Fibroblast of lung (primary cell): ENCODE data around the gene KDELR1. TPM values are rescaled to one million over a fixed set of nuclear protein-coding genes. Genes with fewer than 3 reads are reported as not detected.

Source experiments
- DNase-seq, 2 donors: peaks; one replicate each; pipeline versions ENCODE4 v3.0.0 to v3.0.0-alpha.2; 2010; ENCODE audit warnings: low read depth in 2 of 2
- H2AFZ ChIP-seq: 2 replicates; pipeline ENCODE4 v1.5.1; 2012; ENCODE audit warnings: low read length, control low read depth, inconsistent platforms
- H3K27ac ChIP-seq: 2 replicates; pipeline ENCODE4 v1.5.1; 2011; ENCODE audit warnings: low read length, control low read depth; ENCODE audit not compliant: insufficient read depth
- H3K27me3 ChIP-seq: 2 replicates; pipeline ENCODE4 v1.5.1; 2011; ENCODE audit warnings: mild to moderate bottlenecking, low read length; ENCODE audit not compliant: control insufficient read depth, insufficient read depth
- H3K36me3 ChIP-seq: 2 replicates; pipeline ENCODE4 v1.5.1; 2011; ENCODE audit warnings: low read length; ENCODE audit not compliant: control insufficient read depth, insufficient read depth
- H3K4me1 ChIP-seq: 2 replicates; pipeline ENCODE4 v1.5.1; 2011; ENCODE audit warnings: low read length; ENCODE audit not compliant: control insufficient read depth, insufficient read depth; ENCODE audit errors: extremely low read depth
- H3K4me2 ChIP-seq: 2 replicates; pipeline ENCODE4 v1.5.1; 2011; ENCODE audit warnings: low read length, control low read depth; ENCODE audit not compliant: insufficient read depth; ENCODE audit errors: extremely low read depth
- H3K4me3 ChIP-seq, 4 experiments: fragments of 200-600 bp in 1 of 4; sonication (generic) in 1 of 4; replicated peaks in 1 of 4; 2 replicates each; pipeline ENCODE4 v1.5.1; 2011 to 2016; ENCODE audit warnings: low read length in 4 of 4, low read depth in 3 of 4, mild to moderate bottlenecking in 3 of 4, control low read depth in 2 of 4, inconsistent platforms in 1 of 4, mixed read lengths in 1 of 4; ENCODE audit not compliant: insufficient read depth in 1 of 4; ENCODE audit errors: control extremely low read depth in 1 of 4
- H3K79me2 ChIP-seq: 2 replicates; pipeline ENCODE4 v1.5.1; 2012; ENCODE audit warnings: mild to moderate bottlenecking, low read length, inconsistent platforms; ENCODE audit not compliant: control insufficient read depth, insufficient read depth
- H3K9ac ChIP-seq: 2 replicates; pipeline ENCODE4 v1.5.1; 2011; ENCODE audit warnings: mild to moderate bottlenecking, low read length, control low read depth; ENCODE audit not compliant: insufficient read depth
- H3K9me3 ChIP-seq: 2 replicates; pipeline ENCODE4 v1.5.1; 2012; ENCODE audit warnings: low read depth, low read length; ENCODE audit not compliant: control insufficient read depth, insufficient read depth
- H4K20me1 ChIP-seq: 2 replicates; pipeline ENCODE4 v1.5.1; 2011; ENCODE audit warnings: low read length; ENCODE audit not compliant: control insufficient read depth, insufficient read depth; ENCODE audit errors: extremely low read depth
- CTCF ChIP-seq, 2 donors: IDR thresholded peaks in 1 of 2; conservative IDR thresholded peaks in 1 of 2; 1 replicate in 1 of 2; 2 replicates in 1 of 2; pipeline ENCODE4 v1.5.1; 2011 to 2012; ENCODE audit warnings: low read length in 2 of 2, control low read depth in 1 of 2, inconsistent platforms in 1 of 2, low read depth in 1 of 2, mild to moderate bottlenecking in 1 of 2
- EZH2 ChIP-seq: IDR thresholded peaks from 2 replicates; pipeline ENCODE4 v1.5.1; 2012; ENCODE audit warnings: low read length, control low read depth, mild to moderate bottlenecking; ENCODE audit errors: missing control alignments
- polyA plus RNA-seq, 2 donors: library from polyadenylated mRNA; depleted of rRNA in 1 of 2; stranded (reverse) in 1 of 2; unstranded in 1 of 2; fragments of >200 nt; gene quantifications; 2 replicates each; pipeline ENCODE4 v1.2.1, GENCODE V29; 2011 to 2012; ENCODE audit warnings: missing spikeins in 1 of 2
- total RNA-seq: library from RNA; depleted of rRNA; stranded (reverse); fragments of >200 nt; gene quantifications from 2 replicates; pipeline ENCODE4 v1.2.1, GENCODE V29; 2014

The KDELR1 gene
- total and polyA plus RNA-seq, 2 donors (not counting 1 experiment from before 2014, with no cell fraction given): 59.0 to 145 TPM

- H3K9ac ChIP-seq: peak within 1 kb of the TSS; percentile 62
- peak; percentile 99 for DNase-seq
Measured at GRCh38 chr19:48363810-48364597, 27.3 kb downstream of the KDELR1 start, which contains the start of the genes SYNGR4 and TMEM143. TSS of gene SYNGR4 (plus strand) at chr19:48364367. CDS start at chr19:48365843, 1,476 bp downstream. TSS of gene TMEM143 (minus strand) at chr19:48363940. CDS start at chr19:48363920, 20 bp downstream.

GRCh38 chr19:48363500-48363809 lies 27.9 kb downstream of the KDELR1 start:
- Histone ChIP-seq H3K4me2 (peak overlapping the region; percentile 100), H4K20me1 (no peaks in the 10 kb centered on the region), H3K9ac (peak overlapping the region; percentile 62), H3K9me3 (no peaks in the 10 kb centered on the region), H3K79me2 (no peaks in the 10 kb centered on the region), H3K27ac (peak overlapping the region; percentile 82), H3K36me3 (no peaks in the 10 kb centered on the region), H3K27me3 (no peaks in the 10 kb centered on the region), H3K4me1 (peaks cover 6% of the 10 kb centered on the region), H3K4me3 (peak overlapping the region; percentile 79 to 94 (median 82)), H2AFZ (peak overlapping the region; percentile 50)
- TF ChIP-seq CTCF (conservative IDR thresholded peaks at IDR 0.05 in 1 of 2, IDR thresholded peaks at IDR 0.05 in 1 of 2; ENCODE audit: low read depth in 1 of 2, low read length in 2 of 2) (no peak), EZH2 (no peak)
- no peak for DNase-seq

More at GRCh38 chr19:48363810-48364597, 27.3 kb downstream of the KDELR1 start, which contains the start of the genes SYNGR4 and TMEM143:
- H3K9me3 ChIP-seq: no peaks in the 10 kb centered on the region
- peak within 1 kb of the TSS; percentile 100 for H3K4me2 ChIP-seq
- TF ChIP-seq CTCF (conservative IDR thresholded peaks at IDR 0.05 in 1 of 2, IDR thresholded peaks at IDR 0.05 in 1 of 2; ENCODE audit: low read depth in 1 of 2, low read length in 2 of 2): no peak
- no peak for TF ChIP-seq EZH2
- H3K4me1 ChIP-seq: peaks cover 6% of the 10 kb centered on the region
- H3K4me3 ChIP-seq: peak within 1 kb of the TSS; percentile 79 to 94 (median 82)
- no peaks in the 10 kb centered on the region for H3K27me3 ChIP-seq
- no peaks in the 10 kb centered on the region for H3K79me2 ChIP-seq
- H3K27ac ChIP-seq: peak within 1 kb of the TSS; percentile 82
- H2AFZ ChIP-seq: peak within 1 kb of the TSS; percentile 50
- H4K20me1 ChIP-seq: no peaks in the 10 kb centered on the region
- H3K36me3 ChIP-seq: no peaks in the 10 kb centered on the region

GRCh38 chr19:48362716-48363499 lies 28.4 kb downstream of the KDELR1 start:
- H3K9me3 ChIP-seq: no peaks in the 10 kb centered on the region
- peak; percentile 90 to 95 for DNase-seq
- H3K9ac ChIP-seq: peak overlapping the region; percentile 62
- no peaks in the 10 kb centered on the region for H4K20me1 ChIP-seq
- H3K27me3 ChIP-seq: no peaks in the 10 kb centered on the region
- no peaks in the 10 kb centered on the region for H3K36me3 ChIP-seq
- H3K4me1 ChIP-seq: peaks cover 6% of the 10 kb centered on the region
- peak overlapping the region; percentile 79 to 94 (median 82) for H3K4me3 ChIP-seq
- peak overlapping the region; percentile 100 for H3K4me2 ChIP-seq
- H2AFZ ChIP-seq: peak overlapping the region; percentile 50
- no peak for TF ChIP-seq CTCF (conservative IDR thresholded peaks at IDR 0.05 in 1 of 2, IDR thresholded peaks at IDR 0.05 in 1 of 2; ENCODE audit: low read depth in 1 of 2, low read length in 2 of 2)
- no peak for TF ChIP-seq EZH2
- H3K27ac ChIP-seq: peak overlapping the region; percentile 82
- no peaks in the 10 kb centered on the region for H3K79me2 ChIP-seq
